HAP-1 (cell line): ENCODE results near the gene ANK2.

Experiments used
- DNase-seq, 2 experiments: peaks; one replicate each; pipeline ENCODE4 v3.0.0-alpha.2; 2016 to 2020; ENCODE audit warnings: low spot score in 2 of 2
- H3K27me3 ChIP-seq: fragments of 250-450 bp; sonication (Bioruptor Pico); 2 replicates; pipeline ENCODE4 v1.5.1; 2020; ENCODE audit warnings: low read depth, mild to moderate bottlenecking, moderate library complexity
- H3K36me3 ChIP-seq: fragments of 250-450 bp; sonication (Bioruptor Pico); replicated peaks from 2 replicates; pipeline ENCODE4 v1.5.1; 2020; ENCODE audit warnings: mild to moderate bottlenecking
- H3K4me1 ChIP-seq: fragments of 250-450 bp; sonication (Bioruptor Pico); 2 replicates; pipeline ENCODE4 v1.5.1; 2020; ENCODE audit warnings: mild to moderate bottlenecking
- H3K4me3 ChIP-seq: fragments of 250-450 bp; sonication (Bioruptor Pico); 2 replicates; pipeline ENCODE4 v1.5.1; 2020; ENCODE audit warnings: mild to moderate bottlenecking, moderate library complexity
- H3K9me3 ChIP-seq: fragments of 250-450 bp; sonication (Bioruptor Pico); 2 replicates; pipeline ENCODE4 v1.5.1; 2020; ENCODE audit warnings: mild to moderate bottlenecking, moderate library complexity
- in situ Hi-C: fragments of 300-500 bp; cut with MboI; formaldehyde crosslinking; loops from 3 replicates; pipeline ENCODE4 v1.14.3; 2020; ENCODE audit warnings: low sequenced_read_pairs, inconsistent platforms, mixed read lengths

Gene ANK2

DNA sequence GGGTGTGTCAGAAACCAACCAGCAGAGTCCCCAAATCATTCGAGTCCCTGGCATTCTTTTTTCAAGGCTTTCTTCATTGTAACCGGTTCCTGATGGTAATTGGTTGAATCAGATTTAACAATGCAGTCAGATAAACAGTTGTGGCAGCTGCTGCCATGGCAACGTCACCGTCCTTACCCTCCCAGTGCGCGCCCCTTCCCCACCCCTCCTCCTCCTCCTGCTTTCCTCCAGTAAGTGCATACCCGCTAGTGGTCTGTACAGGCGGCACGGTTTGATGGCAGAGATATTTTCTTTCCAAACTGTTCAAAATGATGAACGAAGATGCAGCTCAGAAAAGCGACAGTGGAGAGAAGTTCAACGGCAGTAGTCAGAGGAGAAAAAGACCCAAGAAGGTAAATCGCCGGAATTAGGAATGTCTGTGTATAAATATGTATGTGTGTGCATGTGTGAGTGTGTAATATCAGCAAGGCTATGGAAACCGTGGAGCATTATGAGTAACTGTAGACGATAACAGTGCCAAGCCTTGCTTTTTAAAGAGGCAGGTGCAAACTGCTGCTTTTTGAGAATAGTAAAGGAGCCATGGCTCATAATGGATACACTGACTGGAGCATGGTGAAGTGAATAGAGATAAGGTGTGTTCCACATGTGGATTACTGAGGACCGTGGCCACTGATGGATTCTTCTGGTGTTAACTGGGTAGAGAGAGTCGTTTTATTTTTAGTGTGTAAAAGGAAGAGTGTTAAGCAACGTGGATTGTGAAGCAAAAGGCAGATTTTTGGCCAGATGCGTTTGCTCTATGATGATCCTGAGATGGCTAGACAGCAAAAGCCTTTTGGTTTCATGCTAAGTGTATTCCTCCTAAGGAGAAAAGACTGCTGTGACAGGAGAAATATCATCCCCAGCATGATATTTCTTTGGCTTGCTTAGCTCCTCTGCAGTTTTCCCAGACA is at the start of gene ANK2:
Gene ANK2, plus strand, starts transcription at position 233 of the 950 bp plus-strand sequence. Its CDS starts 76 bp downstream, at position 309.
- Histone ChIP-seq H3K27me3 (no peaks in the 10 kb centered on the region), H3K4me1 (peaks cover 24% of the 10 kb centered on the region), H3K4me3 (peak within 1 kb of the TSS; percentile 11), H3K9me3 (no peaks in the 10 kb centered on the region), H3K36me3 (no peaks in the 10 kb centered on the region)
- in situ Hi-C loops = no loop called here
- peak; percentile 88 to 94 for DNase-seq

DNA sequence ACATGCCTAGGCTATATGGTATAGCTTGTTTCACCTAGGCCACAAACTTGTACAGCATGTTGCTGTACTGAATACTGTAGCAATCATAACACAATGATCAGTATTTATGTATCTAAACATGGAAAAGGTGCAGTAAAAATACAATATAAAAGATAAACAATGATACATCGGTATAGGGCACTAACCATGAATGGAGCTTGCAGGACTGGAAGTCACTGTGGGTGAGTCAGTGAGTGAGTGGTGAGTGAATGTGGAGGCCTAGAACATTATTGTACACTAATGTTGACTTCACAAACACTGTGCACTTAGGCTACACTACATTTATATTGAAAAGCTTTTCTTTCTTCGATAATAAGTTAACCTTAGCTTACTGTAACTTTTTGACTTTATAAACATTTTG is 45.6 kb upstream of the ANK2 start:
- H3K36me3 ChIP-seq = no peaks in the 10 kb centered on the region
- no peaks in the 10 kb centered on the region for H3K9me3 ChIP-seq
- H3K4me3 ChIP-seq = no peak overlapping the region
- DNase-seq = no peak
- H3K27me3 ChIP-seq = no peaks in the 10 kb centered on the region
- peaks cover 11% of the 10 kb centered on the region for H3K4me1 ChIP-seq
- in situ Hi-C loops = no loop called here

DNA sequence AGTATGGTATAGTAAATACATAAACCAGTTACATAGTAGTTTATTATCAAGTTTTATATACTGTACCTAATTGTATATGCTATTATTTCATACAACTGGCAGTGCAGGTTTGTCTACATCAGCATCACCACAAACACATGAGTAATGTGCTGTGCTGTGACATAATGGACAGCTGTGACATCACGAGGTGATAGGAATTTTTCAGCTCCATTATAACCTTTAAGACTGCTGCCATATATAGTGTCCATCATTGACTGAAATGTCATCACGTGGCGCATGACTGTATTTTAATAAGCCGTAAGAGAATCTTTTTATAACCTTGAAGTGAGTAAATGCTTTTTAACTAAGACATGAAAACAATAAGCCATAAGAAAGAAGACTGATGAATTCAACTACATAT is 44.8 kb upstream of the ANK2 start:
- DNase-seq = no peak
- Histone ChIP-seq H3K4me1 (peaks cover 5% of the 10 kb centered on the region), H3K9me3 (no peaks in the 10 kb centered on the region), H3K27me3 (no peaks in the 10 kb centered on the region), H3K36me3 (no peaks in the 10 kb centered on the region), H3K4me3 (no peak overlapping the region)
- in situ Hi-C loops = no loop called here

DNA sequence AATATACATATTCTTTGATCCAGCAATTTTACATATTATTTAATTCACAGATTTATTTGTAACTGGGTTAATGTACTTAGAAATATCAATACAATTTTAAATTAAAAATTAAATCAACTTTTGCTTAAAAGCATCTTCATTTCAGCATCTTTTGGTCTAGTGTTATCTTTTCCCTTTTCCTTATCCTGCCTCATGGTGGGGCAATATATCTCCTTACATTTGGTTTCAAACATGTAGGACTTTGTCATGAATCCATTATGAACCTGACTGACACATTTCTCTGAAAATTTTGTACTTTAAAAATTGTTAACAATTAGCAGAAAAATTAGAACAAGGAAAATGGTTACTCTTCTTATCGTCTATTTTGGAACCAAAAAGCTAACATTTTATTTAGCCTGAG is 42.8 kb upstream of the ANK2 start:
- H3K9me3 ChIP-seq = no peaks in the 10 kb centered on the region
- no peaks in the 10 kb centered on the region for H3K36me3 ChIP-seq
- in situ Hi-C loops = no loop called here
- no peak overlapping the region for H3K4me3 ChIP-seq
- H3K4me1 ChIP-seq = no peaks in the 10 kb centered on the region
- no peak for DNase-seq
- H3K27me3 ChIP-seq = no peaks in the 10 kb centered on the region

DNA sequence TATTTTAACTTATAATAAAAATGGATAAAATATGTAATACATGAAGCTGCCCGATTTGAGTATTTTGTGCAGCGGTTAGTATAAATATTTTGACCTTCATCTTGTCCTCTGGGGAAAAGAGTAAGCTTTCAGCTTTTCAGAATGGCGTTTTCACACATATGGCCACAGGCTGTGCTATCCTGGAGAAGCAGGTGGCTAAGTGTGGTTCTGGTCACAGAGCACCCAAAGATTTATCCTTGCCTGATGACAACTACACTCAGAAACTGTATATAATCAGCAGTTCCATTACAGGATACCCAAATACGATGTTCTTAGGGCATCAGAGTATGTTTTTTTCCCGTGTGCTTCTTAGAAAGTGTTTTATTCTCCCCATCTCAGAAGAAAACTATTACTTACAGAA is 42.3 kb upstream of the ANK2 start:
- Histone ChIP-seq H3K4me1 (no peaks in the 10 kb centered on the region), H3K27me3 (no peaks in the 10 kb centered on the region), H3K4me3 (no peak overlapping the region), H3K9me3 (no peaks in the 10 kb centered on the region), H3K36me3 (no peaks in the 10 kb centered on the region)
- in situ Hi-C loops = no loop called here
- no peak for DNase-seq

DNA sequence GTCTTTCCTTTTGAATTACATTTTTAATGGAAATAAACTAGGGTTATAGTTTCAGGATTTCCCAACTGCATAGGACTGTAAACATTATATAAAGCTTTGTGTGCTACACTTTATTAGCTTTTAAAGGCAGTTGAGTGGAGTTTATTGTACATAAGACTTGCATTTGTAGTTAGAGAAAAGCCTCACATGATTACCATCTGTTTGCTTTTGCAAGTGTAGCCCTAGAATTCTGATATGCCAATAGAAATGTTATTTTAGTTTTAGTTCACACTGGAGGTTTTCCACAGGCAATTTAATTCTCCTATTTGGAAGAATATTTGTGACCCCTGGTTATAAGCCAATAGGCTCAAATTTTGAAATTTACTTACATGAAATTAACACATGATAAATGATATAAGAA is 41.3 kb upstream of the ANK2 start:
- in situ Hi-C loops = no loop called here
- H3K27me3 ChIP-seq = no peaks in the 10 kb centered on the region
- no peak overlapping the region for H3K4me3 ChIP-seq
- H3K9me3 ChIP-seq = no peaks in the 10 kb centered on the region
- H3K36me3 ChIP-seq = no peaks in the 10 kb centered on the region
- no peaks in the 10 kb centered on the region for H3K4me1 ChIP-seq
- DNase-seq = no peak

DNA sequence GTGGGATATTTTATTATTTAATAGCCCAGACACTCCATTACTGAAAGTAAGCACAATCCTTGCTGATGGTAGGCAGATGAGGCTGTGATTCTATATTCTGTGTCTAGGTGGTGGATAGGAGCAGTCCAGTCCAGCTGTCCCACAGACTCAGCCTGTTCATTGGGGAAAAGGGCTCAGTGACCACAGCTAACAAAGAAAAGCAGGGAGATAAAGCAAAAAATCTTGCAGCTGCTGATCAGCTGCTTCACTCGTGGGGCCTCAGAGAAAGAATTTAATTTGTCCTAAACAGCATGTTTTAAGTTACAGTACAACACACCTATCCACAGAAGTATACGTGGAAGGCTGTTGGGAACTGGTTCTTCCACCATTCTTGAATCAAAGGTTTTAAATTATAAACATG is 40.7 kb upstream of the ANK2 start:
- H3K4me3 ChIP-seq = no peak overlapping the region
- in situ Hi-C loops = no loop called here
- DNase-seq = no peak
- no peaks in the 10 kb centered on the region for H3K27me3 ChIP-seq
- no peaks in the 10 kb centered on the region for H3K36me3 ChIP-seq
- no peaks in the 10 kb centered on the region for H3K9me3 ChIP-seq
- no peaks in the 10 kb centered on the region for H3K4me1 ChIP-seq

DNA sequence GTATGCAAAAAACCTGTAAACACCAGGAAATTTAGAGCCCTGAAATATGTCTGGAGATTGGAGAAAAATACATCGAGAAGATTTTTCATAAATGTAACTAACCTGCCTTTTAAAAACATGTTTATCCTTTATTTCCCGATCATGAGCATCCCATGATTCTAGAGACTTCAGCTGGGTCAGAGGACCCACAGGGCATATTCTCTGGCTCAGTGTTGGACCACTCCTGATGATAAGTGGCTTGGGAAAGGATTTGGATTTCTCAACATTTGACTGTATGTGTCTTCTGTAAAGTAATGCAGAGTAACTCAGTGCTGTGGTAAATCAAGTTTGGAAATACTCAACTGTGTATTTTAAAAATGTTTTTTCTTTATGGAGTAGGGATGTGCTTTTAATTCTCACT is 40.0 kb upstream of the ANK2 start:
- no peaks in the 10 kb centered on the region for H3K36me3 ChIP-seq
- H3K9me3 ChIP-seq = no peaks in the 10 kb centered on the region
- in situ Hi-C loops = no loop called here
- no peak overlapping the region for H3K4me3 ChIP-seq
- no peaks in the 10 kb centered on the region for H3K4me1 ChIP-seq
- DNase-seq = no peak
- H3K27me3 ChIP-seq = no peaks in the 10 kb centered on the region

DNA sequence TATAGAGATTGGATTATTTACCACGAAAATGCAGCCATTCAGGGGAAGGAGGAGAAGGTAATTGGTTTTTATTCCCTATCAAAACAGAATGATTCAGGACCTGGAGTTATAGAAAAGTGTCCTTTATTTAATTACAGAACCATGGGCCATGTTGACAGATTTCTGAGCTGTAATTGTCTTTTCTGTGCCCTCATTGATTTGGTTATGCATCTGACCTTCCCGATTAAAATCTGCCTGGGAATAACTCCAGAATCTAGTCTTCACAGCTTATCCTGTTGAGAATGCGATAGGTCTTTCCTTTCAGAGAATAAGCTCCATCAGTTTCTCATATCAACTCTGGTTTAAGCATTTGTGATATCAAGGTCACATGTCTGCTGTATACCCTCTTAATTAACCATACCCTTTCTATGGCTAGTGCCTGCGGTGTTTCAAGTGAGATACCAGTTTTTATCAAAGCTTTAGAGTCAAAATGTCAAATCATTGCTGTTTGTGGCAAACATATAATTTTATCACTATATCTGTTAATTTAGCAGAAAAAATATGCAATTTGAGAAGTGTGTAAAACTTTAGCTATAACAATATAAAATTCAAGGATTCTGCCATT is 37.2 kb upstream of the ANK2 start:
- Histone ChIP-seq H3K9me3 (no peaks in the 10 kb centered on the region), H3K4me3 (no peak overlapping the region), H3K27me3 (no peaks in the 10 kb centered on the region), H3K4me1 (no peaks in the 10 kb centered on the region), H3K36me3 (no peaks in the 10 kb centered on the region)
- DNase-seq = no peak
- in situ Hi-C loops = no loop called here

DNA sequence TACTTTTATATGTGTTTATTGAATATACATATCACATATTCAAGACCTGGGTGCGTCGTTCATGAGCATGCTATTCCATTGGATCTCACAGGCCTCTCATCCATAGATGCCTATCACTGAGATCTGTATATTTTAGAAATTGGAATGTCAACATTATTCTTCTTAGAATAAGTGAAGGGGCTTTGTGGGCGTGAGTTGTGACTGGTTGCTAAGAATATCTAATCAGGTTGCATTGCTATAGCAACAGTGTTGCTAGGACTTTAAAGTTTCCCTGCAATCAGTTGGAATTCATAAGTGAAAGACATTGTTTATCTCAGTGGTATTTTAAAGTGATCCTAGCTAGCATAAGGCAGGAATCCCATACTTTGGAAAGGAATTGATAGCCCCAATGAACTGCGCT is 36.7 kb upstream of the ANK2 start:
- DNase-seq = peak in 1 of 2 experiments; percentile 9
- H3K36me3 ChIP-seq = no peaks in the 10 kb centered on the region
- H3K27me3 ChIP-seq = no peaks in the 10 kb centered on the region
- H3K4me3 ChIP-seq = no peak overlapping the region
- no peaks in the 10 kb centered on the region for H3K9me3 ChIP-seq
- no peaks in the 10 kb centered on the region for H3K4me1 ChIP-seq
- in situ Hi-C loops = no loop called here

DNA sequence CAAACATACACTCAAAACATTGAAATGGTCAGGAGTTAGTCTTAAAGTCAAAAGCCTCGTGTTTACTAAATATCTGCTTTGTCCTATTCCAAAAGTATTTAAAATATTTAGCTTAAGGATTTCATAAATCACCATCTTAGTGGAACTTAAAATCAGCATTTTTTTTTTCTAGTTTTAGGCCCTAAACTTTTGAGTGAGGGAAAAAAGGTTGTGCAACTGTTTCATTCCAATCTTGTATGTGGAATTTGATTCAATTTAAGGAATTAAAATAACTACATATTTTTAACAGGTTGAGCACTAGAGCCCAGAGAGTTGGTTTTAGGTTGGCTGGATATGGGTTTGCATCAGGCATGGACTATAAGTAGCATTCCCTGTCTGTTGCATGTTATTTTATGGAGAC is 35.7 kb upstream of the ANK2 start:
- DNase-seq = no peak
- Histone ChIP-seq H3K9me3 (no peaks in the 10 kb centered on the region), H3K36me3 (no peaks in the 10 kb centered on the region), H3K4me1 (no peaks in the 10 kb centered on the region), H3K4me3 (no peak overlapping the region), H3K27me3 (no peaks in the 10 kb centered on the region)
- in situ Hi-C loops = no loop called here

DNA sequence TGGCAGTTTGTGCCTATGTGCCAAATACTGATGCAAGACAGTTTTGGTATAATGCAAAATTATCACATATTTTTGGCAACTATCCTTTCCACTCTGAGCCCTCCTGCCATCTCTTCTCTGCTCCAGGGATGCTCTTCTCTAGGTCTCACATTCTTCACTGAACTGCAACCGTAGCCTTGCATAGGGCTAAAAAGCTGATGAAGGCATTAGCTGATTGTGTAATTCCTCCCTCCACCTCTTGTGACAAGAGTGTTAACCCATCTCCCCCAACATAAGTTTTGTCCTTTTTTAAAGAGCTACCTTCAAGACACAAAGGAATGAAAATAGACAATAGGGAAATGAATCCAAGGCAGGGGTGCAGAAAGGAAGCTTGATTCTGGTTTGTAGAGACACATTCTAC is 33.1 kb upstream of the ANK2 start:
- H3K9me3 ChIP-seq = no peaks in the 10 kb centered on the region
- H3K36me3 ChIP-seq = no peaks in the 10 kb centered on the region
- H3K4me1 ChIP-seq = no peaks in the 10 kb centered on the region
- H3K27me3 ChIP-seq = no peaks in the 10 kb centered on the region
- no peak overlapping the region for H3K4me3 ChIP-seq
- in situ Hi-C loops = no loop called here
- DNase-seq = no peak

DNA sequence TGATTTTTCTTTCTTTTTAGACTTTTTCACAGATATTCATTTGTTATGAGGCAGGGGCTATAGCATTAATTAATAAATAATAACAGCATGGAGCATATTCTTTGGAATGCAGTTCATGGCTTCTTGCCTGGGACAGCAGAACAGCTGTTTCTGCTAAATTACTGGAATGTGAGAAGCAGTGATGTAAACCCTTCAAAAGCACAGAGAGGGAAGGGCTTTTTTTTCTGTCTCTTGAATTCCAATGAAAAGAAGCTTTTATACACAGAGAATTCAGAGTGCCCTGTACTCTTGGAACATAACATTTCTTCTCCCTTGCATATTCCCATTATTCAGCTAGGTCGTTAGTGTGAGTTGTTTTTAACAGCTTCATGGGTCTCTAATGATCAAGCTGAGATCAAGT is 28.5 kb upstream of the ANK2 start:
- no peak overlapping the region for H3K4me3 ChIP-seq
- no peaks in the 10 kb centered on the region for H3K9me3 ChIP-seq
- H3K27me3 ChIP-seq = no peaks in the 10 kb centered on the region
- in situ Hi-C loops = no loop called here
- no peak for DNase-seq
- H3K4me1 ChIP-seq = peaks cover 6% of the 10 kb centered on the region; the same call in 1 of the 2 replicates
- H3K36me3 ChIP-seq = no peaks in the 10 kb centered on the region

DNA sequence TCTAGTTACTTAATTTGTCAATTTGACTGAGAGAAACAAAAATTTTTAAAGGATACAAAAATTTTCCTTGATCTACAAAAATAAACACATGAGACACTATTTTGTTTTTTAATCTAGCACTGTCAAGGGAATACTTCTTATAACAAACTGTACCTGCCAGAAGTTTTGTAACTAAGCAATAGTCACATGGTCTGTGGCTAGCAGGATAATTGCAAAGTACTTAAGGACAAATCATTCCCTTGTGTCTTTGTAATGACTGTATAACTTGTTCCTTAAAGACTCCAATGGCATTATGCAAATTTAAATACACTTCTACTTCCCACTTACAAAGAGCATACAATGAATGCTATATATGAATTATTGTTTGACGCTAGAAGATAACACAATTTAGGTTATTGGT is 25.1 kb upstream of the ANK2 start:
- in situ Hi-C loops = no loop called here
- Histone ChIP-seq H3K4me3 (no peak overlapping the region), H3K36me3 (no peaks in the 10 kb centered on the region), H3K27me3 (no peaks in the 10 kb centered on the region), H3K9me3 (no peaks in the 10 kb centered on the region), H3K4me1 (peaks cover 9% of the 10 kb centered on the region)
- no peak for DNase-seq
